HTERT RPE-1 (cell line): ENCODE results near the gene MCM6.
"Not testable (repeated sequence)": the region's sequence is repeated elsewhere in the genome, so short reads cannot be mapped to it uniquely, and the experiment has no call there.

ENCODE experiments used
- in situ Hi-C: fragments of 300-500 bp; cut with MboI; formaldehyde crosslinking; loops from 4 replicates; pipeline ENCODE4 v1.14.3; 2020; ENCODE audit warnings: low sequenced_read_pairs

MCM6 gene

DNA sequence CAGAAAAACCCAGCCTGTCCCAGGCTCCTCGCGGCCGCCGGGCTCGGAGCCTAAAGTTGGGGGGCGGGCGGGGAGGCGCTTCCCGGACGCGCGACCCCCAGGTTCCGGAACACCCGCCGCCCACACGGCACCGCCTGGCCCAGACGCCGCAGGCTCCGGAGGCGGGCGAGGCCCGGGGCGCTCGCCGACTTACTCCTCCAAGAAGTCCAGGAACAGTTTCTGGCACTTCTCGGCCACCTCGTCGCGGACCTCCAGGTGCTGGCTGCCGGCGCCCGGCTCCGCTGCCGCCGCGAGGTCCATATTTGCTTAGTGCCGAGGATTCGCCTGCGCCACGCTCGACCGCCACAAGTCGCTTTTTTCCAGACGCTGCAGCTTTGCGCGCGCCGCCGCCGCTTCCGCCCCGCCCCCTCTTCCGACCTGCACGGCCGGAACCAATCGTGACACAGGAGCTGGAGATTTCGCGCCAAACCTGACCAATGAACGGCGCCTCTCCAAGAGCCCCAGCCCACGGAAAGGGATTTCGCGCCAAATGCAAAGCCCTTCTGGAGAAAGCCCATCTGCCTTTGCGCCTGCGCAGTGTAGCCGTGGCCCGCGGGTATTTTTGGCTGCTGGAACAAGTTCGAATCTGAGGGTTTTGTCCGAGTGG is at the start of gene MCM6:
Gene MCM6, minus strand, starts transcription at position 378 of the 646 bp plus-strand sequence. Its CDS starts 78 bp downstream, at position 300.
- in situ Hi-C loops: no loop called here

DNA sequence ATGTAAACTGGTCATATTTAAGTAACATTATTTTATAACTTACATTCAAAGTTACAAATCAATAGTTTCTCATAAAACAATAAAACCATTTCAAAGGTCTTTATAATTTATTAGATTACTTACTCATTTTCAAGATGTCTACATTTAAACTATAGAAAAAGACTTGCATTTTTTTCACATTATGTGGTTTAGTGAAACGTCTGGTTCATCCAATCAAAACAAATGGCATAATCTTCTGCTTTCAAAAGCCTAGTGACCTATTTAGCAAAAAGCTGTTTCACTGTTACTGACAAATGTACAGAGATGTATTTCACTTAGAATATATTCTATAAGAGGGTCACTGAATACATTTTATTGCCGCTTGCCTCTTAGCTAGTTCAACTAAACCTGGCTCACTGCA is 49.3 kb upstream of the MCM6 start:
- in situ Hi-C loops: no loop called here

DNA sequence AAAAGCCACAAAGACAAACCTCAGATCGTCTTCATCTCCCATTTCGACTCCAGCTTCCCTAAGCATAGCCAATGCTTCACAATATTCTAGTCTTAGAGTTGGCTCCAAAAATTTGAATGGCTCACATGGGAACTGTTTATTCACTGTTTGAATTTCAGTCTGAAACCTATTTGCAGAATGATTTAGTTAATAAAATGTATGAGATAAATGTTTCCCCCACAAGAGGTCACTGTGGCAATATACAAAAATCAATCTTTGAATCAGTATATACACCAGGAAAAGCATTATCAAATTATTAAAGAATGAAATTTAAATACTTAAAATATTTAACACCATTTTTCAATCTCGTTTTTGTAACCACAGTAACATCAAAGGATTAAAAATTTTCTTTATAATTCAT is 40.0 kb upstream of the MCM6 start:
- in situ Hi-C loops: no loop called here

- in situ Hi-C loops: no loop called here
These were observed 38.2 kb upstream of the MCM6 start for GRCh38 chr2:135914485-135914884.

- in situ Hi-C loops: no loop called here
These were observed 37.6 kb upstream of the MCM6 start for GRCh38 chr2:135913727-135914365.

- in situ Hi-C loops: no loop called here
These were observed 33.7 kb upstream of the MCM6 start for GRCh38 chr2:135909976-135910375.

DNA sequence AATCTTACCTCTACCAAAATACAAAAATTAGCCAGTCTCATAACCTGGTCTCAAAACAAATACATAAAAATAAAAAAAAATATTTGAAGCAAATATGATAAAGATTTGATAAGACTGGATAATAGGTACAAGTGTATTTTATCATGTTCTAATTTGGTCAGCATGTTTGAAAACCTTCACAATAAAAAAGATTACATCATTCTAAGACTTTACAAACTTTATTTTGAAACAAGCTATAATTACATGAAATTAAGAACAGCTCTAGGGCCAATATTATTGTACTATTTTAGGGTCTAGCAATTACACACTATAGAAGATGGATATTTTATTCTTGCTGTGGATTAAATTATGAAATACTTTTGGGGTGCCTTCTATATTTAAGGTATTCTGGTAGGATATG is 29.4 kb upstream of the MCM6 start:
- in situ Hi-C loops: no loop called here

DNA sequence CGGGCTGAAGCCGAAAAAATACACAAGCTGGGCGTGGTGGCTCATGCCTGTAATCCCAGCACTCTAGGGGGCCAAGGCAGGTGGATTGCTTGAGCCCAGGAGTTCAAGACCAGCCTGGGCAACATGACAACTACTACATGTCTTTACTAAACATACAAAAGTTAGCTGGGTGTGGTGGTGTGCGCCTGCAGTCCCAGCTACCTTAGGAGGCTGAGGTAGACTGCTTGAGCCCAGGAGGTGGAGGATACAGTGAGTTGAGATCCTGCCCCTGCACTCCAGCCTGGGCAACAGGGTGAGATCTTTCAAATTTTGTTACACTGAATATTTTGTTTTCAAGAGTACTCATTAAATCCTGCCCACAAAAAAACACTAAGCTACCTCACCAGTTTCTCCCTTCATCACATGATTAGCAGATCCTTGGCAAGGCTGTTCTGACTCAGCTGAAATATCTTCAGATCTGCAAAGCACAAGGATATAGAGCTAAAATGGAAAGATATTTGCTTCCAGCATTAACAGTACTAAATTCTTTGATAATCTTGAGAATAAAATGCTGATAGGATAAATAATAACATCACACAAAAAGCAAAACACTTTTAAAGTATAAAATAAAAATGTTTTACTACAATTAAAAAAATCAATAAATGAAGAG is 28.2 kb upstream of the MCM6 start:
- in situ Hi-C loops: no loop called here

GRCh38 chr2:135903650-135904049 is 27.4 kb upstream of the MCM6 start:
- in situ Hi-C loops: no loop called here

- in situ Hi-C loops: no loop called here
These were observed 23.3 kb upstream of the MCM6 start for GRCh38 chr2:135899567-135899966.

GRCh38 chr2:135898234-135898786 is 22.1 kb upstream of the MCM6 start:
- in situ Hi-C loops: no loop called here

DNA sequence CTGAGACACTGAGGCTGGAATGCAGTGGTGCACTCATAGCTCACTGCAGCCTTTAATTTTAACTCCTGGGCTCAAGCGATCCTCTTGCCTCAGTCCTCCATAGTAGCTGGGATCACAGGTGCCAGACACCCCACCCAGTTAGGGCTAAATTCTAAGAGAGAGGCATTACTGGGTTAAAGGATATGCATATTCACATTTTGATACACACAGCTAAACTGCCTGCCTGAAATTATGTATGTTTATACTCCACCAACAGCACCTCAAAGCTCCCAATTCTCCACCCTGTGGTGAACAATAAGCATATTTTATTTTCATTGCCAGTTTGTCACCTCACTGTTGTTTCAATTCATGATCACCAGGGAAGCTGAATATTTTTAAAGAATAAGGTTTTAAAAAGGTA is 18.7 kb upstream of the MCM6 start:
- in situ Hi-C loops: no loop called here

- in situ Hi-C loops: no loop called here
These were observed 17.1 kb upstream of the MCM6 start for GRCh38 chr2:135893374-135893794.

DNA sequence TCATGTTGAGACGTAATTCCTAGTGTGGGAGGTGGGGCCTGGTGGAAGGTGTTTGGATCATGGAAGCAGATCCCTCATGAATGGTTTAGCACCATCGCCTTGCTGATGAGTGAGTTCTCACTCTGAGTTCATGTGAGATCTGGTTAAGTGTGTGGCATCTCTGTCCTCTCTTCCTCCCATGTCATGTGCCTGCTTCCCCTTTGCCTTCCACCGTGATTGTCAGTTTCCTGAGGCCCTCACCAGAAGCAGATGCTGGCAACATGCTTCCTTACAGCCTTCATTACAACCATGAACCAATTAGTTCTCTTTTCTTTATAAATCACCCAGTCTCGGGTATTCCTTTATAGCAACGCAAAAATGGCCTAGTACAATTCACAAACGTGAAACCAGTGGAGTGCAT is 14.6 kb upstream of the MCM6 start:
- in situ Hi-C loops: no loop called here

GRCh38 chr2:135890149-135890548 is 13.9 kb upstream of the MCM6 start:
- in situ Hi-C loops: no loop called here

DNA sequence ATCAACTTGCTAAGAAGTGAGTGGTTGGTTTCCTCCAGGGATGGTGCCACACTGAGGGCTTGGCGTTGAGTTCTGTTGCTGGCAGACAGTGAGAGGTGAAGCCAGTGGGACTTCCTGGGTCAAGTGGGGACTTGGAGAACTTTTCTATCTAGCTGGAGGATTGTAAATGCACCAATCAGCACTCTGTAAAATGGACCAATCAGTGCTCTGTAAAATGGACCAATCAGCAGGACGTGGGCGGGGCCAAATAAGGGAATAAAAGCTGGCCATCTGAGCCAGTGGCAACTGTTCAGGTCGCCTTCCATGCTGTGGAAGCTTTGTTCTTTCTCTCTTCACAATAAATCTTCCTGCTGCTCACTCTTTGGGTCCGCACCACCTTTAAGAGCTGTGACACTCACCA is 12.3 kb upstream of the MCM6 start:
- in situ Hi-C loops: not testable (repeated sequence)

- in situ Hi-C loops: no loop called here
These were observed 9.5 kb upstream of the MCM6 start for GRCh38 chr2:135885709-135886108.

DNA sequence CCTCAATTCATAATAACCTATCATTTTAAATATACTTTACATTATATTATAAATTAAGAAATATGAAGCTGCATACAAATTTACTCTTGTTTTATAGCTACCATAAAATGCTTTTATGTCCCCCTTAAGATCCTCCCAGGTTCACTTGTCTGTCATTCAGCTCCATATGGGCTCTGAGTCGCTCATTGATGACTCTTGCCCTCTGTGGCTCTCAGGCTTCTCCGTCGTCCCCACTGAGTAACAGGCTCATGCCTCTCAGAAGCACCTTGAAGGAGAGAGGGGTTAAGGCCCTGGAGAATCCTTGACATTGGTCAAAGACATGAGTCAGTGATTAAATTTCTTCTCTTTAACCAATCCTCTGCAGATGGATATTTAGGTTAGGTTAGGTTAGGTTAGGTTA is 6.2 kb upstream of the MCM6 start:
- in situ Hi-C loops: no loop called here

DNA sequence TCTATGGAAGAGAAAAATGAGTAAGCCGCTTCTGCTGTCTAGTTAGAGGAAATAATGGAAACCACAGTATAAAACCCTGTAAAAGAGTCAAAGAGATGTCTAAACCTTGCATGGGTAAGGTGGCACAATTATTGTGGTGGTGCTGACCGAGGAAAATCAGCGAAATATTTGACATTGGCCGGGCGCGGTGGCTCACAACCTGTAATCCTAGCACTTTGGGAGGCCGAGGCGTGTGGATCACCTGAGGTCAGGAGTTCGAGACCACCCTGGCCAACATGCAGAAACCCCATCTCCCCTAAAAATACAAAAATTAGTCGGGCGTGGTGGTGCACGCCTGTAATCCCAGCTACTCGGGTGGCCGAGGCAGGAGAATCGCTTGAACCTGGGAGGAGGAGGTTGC is 527 bp upstream of the MCM6 start:
- in situ Hi-C loops: not testable (repeated sequence)

DNA sequence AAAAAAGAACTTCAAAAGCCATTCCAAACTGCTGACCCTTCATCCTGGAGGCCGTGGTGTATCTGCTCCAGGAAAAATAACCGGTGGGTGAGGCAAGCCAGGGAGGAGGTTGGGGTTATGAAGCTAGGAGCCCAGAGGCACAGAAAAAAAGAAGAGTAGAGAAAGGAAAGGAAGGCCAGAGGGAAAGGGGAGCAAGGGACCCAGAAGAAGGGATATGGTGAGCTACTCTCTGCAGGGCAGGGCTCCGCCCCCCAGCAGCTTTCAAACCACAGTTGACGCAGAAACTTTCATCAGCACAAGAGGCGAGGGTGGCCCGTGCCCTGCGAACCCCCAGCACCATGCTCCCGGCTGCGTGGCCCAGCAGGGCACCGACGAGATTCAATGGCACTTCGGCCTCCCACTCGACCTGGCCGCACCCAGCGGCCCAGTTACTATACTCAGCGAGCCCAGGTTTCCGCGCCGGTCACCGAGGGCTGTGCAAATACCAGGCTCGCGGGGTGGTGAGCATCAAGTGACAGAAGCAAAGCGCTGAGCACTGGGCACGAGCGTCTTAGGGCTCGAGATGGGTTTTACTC is 665 bp downstream of the MCM6 start:
- in situ Hi-C loops: no loop called here

DNA sequence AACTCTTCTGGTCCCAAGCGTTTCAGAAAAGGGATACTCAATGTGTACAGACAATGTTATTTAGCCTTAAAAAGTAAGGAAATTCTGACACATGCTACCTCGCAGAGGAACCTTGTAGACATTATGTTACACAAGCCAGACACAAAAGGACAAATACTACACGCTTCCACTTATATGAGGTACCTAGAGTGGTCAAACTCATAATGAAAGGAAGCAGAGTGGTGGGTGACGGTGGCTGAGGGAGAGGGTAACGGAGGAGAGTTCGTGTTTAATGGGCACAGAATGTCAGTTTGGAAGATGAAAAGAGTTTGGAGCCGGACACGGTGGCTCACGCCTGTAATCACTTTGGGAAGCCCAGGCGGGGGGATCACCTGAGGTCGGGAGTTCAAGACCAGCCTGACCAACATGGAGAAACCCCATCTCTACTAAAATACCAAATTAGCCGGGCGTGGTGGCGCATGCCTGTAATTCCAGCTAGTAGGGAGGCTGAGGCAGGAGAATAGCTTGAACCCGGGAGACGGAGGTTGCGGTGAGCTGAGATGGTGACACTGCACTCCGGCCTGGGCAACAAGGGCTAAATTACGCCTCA is 1.4 kb downstream of the MCM6 start:
- in situ Hi-C loops: no loop called here
